WTC11 (cell line): ENCODE measurements around the gene PLEKHH2. TPM values are rescaled to one million over a fixed set of nuclear protein-coding genes. Genes with fewer than 3 reads are reported as not detected.
A peak's percentile ranks its signal among the peaks of the same experiment; 100 is the strongest.

Experiments used
- ATAC-seq: fragments of 200-7000 bp; cut with Tn5 transposase; 2 replicates; pipeline ENCODE4 v1.10.0; 2021; ENCODE audit warnings: mild to moderate bottlenecking, moderate library complexity
- CTCF ChIA-PET: fragments of 300-600 bp; sonication (Branson Sonifier 250); formaldehyde crosslinking; loops from one replicate; lab custom pipeline; 2021; ENCODE audit warnings: antibody characterized with exemption; lab: Charles Lee
- POLR2A ChIA-PET: fragments of 350-600 bp; sonication (Branson Sonifier 250); formaldehyde crosslinking; loops from one replicate; lab custom pipeline; 2021; ENCODE audit warnings: antibody characterized with exemption; lab: Charles Lee
- DNase-seq: peaks from one replicate; pipeline ENCODE4 v3.0.0; 2021; ENCODE audit warnings: low spot score
- H3K27ac Mint-ChIP-seq: 2 replicates; pipeline ENCODE4 v1.8.0; 2021; ENCODE audit warnings: mixed read lengths
- H3K27me3 Mint-ChIP-seq: 2 replicates; pipeline ENCODE4 v1.8.0; 2021; ENCODE audit warnings: low read depth, mild to moderate bottlenecking, moderate library complexity, mixed read lengths
- H3K36me3 Mint-ChIP-seq: 2 replicates; pipeline ENCODE4 v1.8.0; 2021; ENCODE audit warnings: mixed read lengths
- H3K4me1 Mint-ChIP-seq: 2 replicates; pipeline ENCODE4 v1.8.0; 2022; ENCODE audit warnings: mixed read lengths
- H3K4me3 Mint-ChIP-seq: 2 replicates; pipeline ENCODE4 v1.8.0; 2021; ENCODE audit warnings: mild to moderate bottlenecking, moderate library complexity, mixed read lengths
- H3K9me3 Mint-ChIP-seq: 2 replicates; pipeline ENCODE4 v1.8.0; 2021; ENCODE audit warnings: mixed read lengths
- AR ChIP-seq: fragments of 250-450 bp; sonication (Bioruptor Pico); IDR thresholded peaks from 2 replicates; pipeline ENCODE4 v1.9.0; 2021; ENCODE audit warnings: mild to moderate bottlenecking
- ATF1 ChIP-seq: sonication (generic); formaldehyde crosslinking; IDR thresholded peaks from 2 replicates; pipeline ENCODE4 v1.8.1; 2023; ENCODE audit warnings: mild to moderate bottlenecking, moderate library complexity, missing genetic modification reagents
- E2F5 ChIP-seq: sonication (generic); formaldehyde crosslinking; IDR thresholded peaks from 2 replicates; pipeline ENCODE4 v1.8.1; 2022; ENCODE audit warnings: mild to moderate bottlenecking, moderate library complexity, missing genetic modification reagents
- ELF4 ChIP-seq: sonication (generic); formaldehyde crosslinking; IDR thresholded peaks from 2 replicates; pipeline ENCODE4 v1.8.1; 2022; ENCODE audit warnings: low read depth, mild to moderate bottlenecking, moderate library complexity, missing genetic modification reagents
- FOXJ3 ChIP-seq: sonication (generic); formaldehyde crosslinking; IDR thresholded peaks from 2 replicates; pipeline ENCODE4 v1.9.0; 2021; ENCODE audit warnings: missing genetic modification reagents, mild to moderate bottlenecking, borderline replicate concordance
- IRF1 ChIP-seq: sonication (generic); formaldehyde crosslinking; IDR thresholded peaks from 2 replicates; pipeline ENCODE4 v1.8.0; 2023; ENCODE audit warnings: missing genetic modification reagents
- JAZF1 ChIP-seq: fragments of 250-450 bp; sonication (Bioruptor Pico); IDR thresholded peaks from 2 replicates; pipeline ENCODE4 v1.9.0; 2021; ENCODE audit warnings: moderate library complexity, mild to moderate bottlenecking, inconsistent platforms
- JUN ChIP-seq: sonication (generic); formaldehyde crosslinking; IDR thresholded peaks from 2 replicates; pipeline ENCODE4 v1.8.0; 2023; ENCODE audit warnings: mild to moderate bottlenecking, missing genetic modification reagents
- NFATC4 ChIP-seq: fragments of 250-450 bp; sonication (Bioruptor Pico); IDR thresholded peaks from 2 replicates; pipeline ENCODE4 v1.9.0; 2021; ENCODE audit warnings: mild to moderate bottlenecking
- NR1H2 ChIP-seq: sonication (generic); formaldehyde crosslinking; IDR thresholded peaks from 2 replicates; pipeline ENCODE4 v1.9.0; 2021; ENCODE audit warnings: mild to moderate bottlenecking, moderate library complexity, missing genetic modification reagents
- OVOL2 ChIP-seq: fragments of 250-450 bp; sonication (Bioruptor Pico); IDR thresholded peaks from 2 replicates; pipeline ENCODE4 v1.9.0; 2021; ENCODE audit warnings: mild to moderate bottlenecking, borderline replicate concordance
- PRRX2 ChIP-seq: fragments of 250-450 bp; sonication (Bioruptor Pico); IDR thresholded peaks from 2 replicates; pipeline ENCODE4 v1.8.0; 2021; ENCODE audit warnings: mild to moderate bottlenecking
- SMAD4 ChIP-seq: sonication (generic); formaldehyde crosslinking; IDR thresholded peaks from 2 replicates; pipeline ENCODE4 v1.8.0; 2022; ENCODE audit warnings: mild to moderate bottlenecking, missing genetic modification reagents
- TCF7 ChIP-seq: sonication (generic); formaldehyde crosslinking; IDR thresholded peaks from 2 replicates; pipeline ENCODE4 v1.8.0; 2022; ENCODE audit warnings: mild to moderate bottlenecking, low read depth, missing genetic modification reagents, moderate library complexity
- TEAD1 ChIP-seq: sonication (generic); formaldehyde crosslinking; IDR thresholded peaks from 2 replicates; pipeline ENCODE4 v1.8.0; 2022; ENCODE audit warnings: mild to moderate bottlenecking, missing genetic modification reagents
- TEAD4 ChIP-seq: sonication (generic); formaldehyde crosslinking; IDR thresholded peaks from 2 replicates; pipeline ENCODE4 v1.8.0; 2022; ENCODE audit warnings: mild to moderate bottlenecking, missing genetic modification reagents
- TP53 ChIP-seq: sonication (generic); formaldehyde crosslinking; IDR thresholded peaks from 2 replicates; pipeline ENCODE4 v1.8.1; 2023; ENCODE audit warnings: mild to moderate bottlenecking, missing genetic modification reagents
- ZMAT4 ChIP-seq: fragments of 250-450 bp; sonication (Bioruptor Pico); IDR thresholded peaks from 2 replicates; pipeline ENCODE4 v1.9.0; 2021; ENCODE audit warnings: mild to moderate bottlenecking
- ZNF512 ChIP-seq: sonication (generic); formaldehyde crosslinking; IDR thresholded peaks from 2 replicates; pipeline ENCODE4 v1.8.1; 2022; ENCODE audit warnings: missing genetic modification reagents, borderline replicate concordance
- total RNA-seq: library from RNA; stranded (reverse); gene quantifications from 3 replicates; pipeline ENCODE4 v1.2.3, GENCODE V29; 2021
- TF ChIP-seq, protein P1 (sequence below): fragments of 200-600 bp; IDR thresholded peaks from 2 replicates; pipeline ENCODE4 v1.8.0; 2022; ENCODE audit warnings: antibody characterized with exemption
- TF ChIP-seq, protein P2 (sequence below): sonication (generic); formaldehyde crosslinking; IDR thresholded peaks from 2 replicates; pipeline ENCODE4 v1.8.1; 2023; ENCODE audit warnings: mild to moderate bottlenecking, missing genetic modification reagents, borderline replicate concordance

PLEKHH2 gene
- total RNA-seq, 1 experiment from 2014 or later: 5.8 TPM

DNA sequence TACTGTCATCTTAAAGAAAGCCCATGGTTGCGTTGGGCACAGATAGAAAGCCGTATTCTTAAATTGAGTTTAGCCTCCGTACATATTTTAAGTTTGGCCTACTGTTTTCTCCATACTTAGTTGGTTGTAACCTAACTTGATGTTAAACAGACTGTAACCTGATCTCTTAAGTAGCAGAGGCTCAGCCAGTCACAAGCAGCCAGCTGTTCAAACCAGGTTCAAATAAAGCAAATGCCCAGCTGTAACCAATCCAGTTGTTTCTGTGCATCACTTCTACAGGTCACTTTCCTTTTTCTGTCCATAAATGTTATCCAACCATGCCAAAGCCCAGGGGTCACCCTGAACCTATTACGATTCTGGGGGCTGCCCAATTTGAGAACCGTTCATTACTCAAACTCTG, 31.2 kb upstream of the PLEKHH2 start (continued):
- TF ChIP-seq ZMAT4 (CRISPR knock-in tag) (no peak), NR1H2 (no peak), TEAD1 (CRISPR knock-in tag) (no peak), TEAD4 (CRISPR knock-in tag) (no peak), NFATC4 (CRISPR knock-in tag) (no peak)

DNA sequence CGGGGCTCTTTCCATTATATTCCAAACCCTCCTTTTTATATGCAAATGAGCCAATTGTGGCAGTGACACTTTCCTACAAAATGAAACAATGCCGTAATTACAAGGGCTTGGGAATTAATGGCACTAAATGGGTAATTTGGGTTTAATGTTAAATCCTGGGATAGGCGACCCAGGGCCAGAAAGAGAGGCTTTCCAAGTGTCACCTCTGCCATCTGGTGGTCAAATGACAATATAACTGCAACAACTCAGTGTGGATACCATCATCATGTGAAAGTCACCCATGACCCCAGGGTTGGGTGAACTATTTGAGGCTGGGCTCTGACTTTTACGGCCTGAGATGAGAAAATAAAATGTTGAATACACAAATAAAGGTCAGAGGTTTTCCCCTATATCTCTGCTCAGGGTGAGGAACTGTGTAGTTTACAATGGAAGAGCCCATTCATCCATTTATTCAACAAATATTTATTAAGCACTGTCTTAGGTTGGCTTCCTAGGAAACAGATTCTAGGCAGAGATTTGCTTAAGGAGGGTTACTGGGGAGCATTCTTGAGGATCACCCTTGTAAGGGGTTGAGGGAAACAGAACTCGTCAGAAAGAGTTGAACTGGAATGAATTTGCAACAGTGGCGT, 27.7 kb upstream of the PLEKHH2 start:
- ChIA-PET POLR2A (interaction anchor here (1.1 kb wide), 1 partner anchor 14 kb away, joined by 3 read pairs; the partner anchor contains the start of gene THADA), CTCF (interaction anchor here (0.6 to 2.3 kb wide), 11 partner anchors 13 to 338 kb away, joined by 3 to 11 read pairs (median 4); partner anchors contain the start of genes DYNC2LI1, PLEKHH2 and THADA)
- DNase-seq (peak; percentile 22), ATAC-seq (peak; percentile 79)
- Mint-ChIP-seq H3K36me3 (no peaks in the 10 kb centered on the region), H3K4me1 (peaks cover 19% of the 10 kb centered on the region), H3K27me3 (no peaks in the 10 kb centered on the region), H3K27ac (no peak overlapping the region), H3K9me3 (no peaks in the 10 kb centered on the region), H3K4me3 (no peak overlapping the region)
- TF ChIP-seq TCF7 (CRISPR knock-in tag): no peak
- TF ChIP-seq, protein P1, sequence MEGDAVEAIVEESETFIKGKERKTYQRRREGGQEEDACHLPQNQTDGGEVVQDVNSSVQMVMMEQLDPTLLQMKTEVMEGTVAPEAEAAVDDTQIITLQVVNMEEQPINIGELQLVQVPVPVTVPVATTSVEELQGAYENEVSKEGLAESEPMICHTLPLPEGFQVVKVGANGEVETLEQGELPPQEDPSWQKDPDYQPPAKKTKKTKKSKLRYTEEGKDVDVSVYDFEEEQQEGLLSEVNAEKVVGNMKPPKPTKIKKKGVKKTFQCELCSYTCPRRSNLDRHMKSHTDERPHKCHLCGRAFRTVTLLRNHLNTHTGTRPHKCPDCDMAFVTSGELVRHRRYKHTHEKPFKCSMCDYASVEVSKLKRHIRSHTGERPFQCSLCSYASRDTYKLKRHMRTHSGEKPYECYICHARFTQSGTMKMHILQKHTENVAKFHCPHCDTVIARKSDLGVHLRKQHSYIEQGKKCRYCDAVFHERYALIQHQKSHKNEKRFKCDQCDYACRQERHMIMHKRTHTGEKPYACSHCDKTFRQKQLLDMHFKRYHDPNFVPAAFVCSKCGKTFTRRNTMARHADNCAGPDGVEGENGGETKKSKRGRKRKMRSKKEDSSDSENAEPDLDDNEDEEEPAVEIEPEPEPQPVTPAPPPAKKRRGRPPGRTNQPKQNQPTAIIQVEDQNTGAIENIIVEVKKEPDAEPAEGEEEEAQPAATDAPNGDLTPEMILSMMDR: peak; percentile 39
- no peak for TF ChIP-seq JAZF1 (CRISPR knock-in tag)
- TF ChIP-seq NFATC4 (CRISPR knock-in tag): no peak
- no peak for TF ChIP-seq OVOL2 (CRISPR knock-in tag)

- H3K36me3 Mint-ChIP-seq: no peaks in the 10 kb centered on the region
- CTCF ChIA-PET: interaction anchor here (0.6 to 2.3 kb wide), 7 partner anchors 14 to 272 kb away, joined by 3 to 11 read pairs (median 4); partner anchors contain the start of genes DYNC2LI1, PLEKHH2 and THADA
- no peak for TF ChIP-seq PRRX2 (CRISPR knock-in tag)
- no peak for TF ChIP-seq E2F5 (CRISPR knock-in tag)
- TF ChIP-seq IRF1: no peak
- TF ChIP-seq ATF1 (CRISPR knock-in tag): no peak
- TF ChIP-seq NR1H2: no peak
- no peak for TF ChIP-seq SMAD4 (CRISPR knock-in tag)
- TF ChIP-seq TP53 (CRISPR knock-in tag): no peak
- no peak for TF ChIP-seq FOXJ3
- TF ChIP-seq JUN (CRISPR knock-in tag): no peak
- TF ChIP-seq ZNF512: no peak
- TF ChIP-seq, protein P2, sequence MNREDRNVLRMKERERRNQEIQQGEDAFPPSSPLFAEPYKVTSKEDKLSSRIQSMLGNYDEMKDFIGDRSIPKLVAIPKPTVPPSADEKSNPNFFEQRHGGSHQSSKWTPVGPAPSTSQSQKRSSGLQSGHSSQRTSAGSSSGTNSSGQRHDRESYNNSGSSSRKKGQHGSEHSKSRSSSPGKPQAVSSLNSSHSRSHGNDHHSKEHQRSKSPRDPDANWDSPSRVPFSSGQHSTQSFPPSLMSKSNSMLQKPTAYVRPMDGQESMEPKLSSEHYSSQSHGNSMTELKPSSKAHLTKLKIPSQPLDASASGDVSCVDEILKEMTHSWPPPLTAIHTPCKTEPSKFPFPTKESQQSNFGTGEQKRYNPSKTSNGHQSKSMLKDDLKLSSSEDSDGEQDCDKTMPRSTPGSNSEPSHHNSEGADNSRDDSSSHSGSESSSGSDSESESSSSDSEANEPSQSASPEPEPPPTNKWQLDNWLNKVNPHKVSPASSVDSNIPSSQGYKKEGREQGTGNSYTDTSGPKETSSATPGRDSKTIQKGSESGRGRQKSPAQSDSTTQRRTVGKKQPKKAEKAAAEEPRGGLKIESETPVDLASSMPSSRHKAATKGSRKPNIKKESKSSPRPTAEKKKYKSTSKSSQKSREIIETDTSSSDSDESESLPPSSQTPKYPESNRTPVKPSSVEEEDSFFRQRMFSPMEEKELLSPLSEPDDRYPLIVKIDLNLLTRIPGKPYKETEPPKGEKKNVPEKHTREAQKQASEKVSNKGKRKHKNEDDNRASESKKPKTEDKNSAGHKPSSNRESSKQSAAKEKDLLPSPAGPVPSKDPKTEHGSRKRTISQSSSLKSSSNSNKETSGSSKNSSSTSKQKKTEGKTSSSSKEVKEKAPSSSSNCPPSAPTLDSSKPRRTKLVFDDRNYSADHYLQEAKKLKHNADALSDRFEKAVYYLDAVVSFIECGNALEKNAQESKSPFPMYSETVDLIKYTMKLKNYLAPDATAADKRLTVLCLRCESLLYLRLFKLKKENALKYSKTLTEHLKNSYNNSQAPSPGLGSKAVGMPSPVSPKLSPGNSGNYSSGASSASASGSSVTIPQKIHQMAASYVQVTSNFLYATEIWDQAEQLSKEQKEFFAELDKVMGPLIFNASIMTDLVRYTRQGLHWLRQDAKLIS (CRISPR knock-in tag): no peak
- TF ChIP-seq AR (CRISPR knock-in tag): no peak
- no peak for TF ChIP-seq NFATC4 (CRISPR knock-in tag)
- no peak for TF ChIP-seq ELF4 (CRISPR knock-in tag)
Observed at GRCh38 chr2:43610361-43610760, 26.7 kb upstream of the PLEKHH2 start.

More at GRCh38 chr2:43610361-43610760, 26.7 kb upstream of the PLEKHH2 start:
- ATAC-seq (no peak), DNase-seq (no peak)
- no peaks in the 10 kb centered on the region for H3K9me3 Mint-ChIP-seq
- no peak overlapping the region for H3K4me3 Mint-ChIP-seq
- peaks cover 19% of the 10 kb centered on the region for H3K4me1 Mint-ChIP-seq
- no peak overlapping the region for H3K27ac Mint-ChIP-seq
- POLR2A ChIA-PET: no interaction called here
- H3K27me3 Mint-ChIP-seq: no peaks in the 10 kb centered on the region
